Stimulated activated naive CD8-positive, alpha-beta T cell treated with anti-CD3 and anti-CD28 coated beads, Interleukin-15, Interleukin-2, amounts not matched to agents 100 ng/mL and 50 ng/mL, for 24 hours (primary cell): Measurements from ENCODE around the gene TUBGCP6.
A peak's percentile ranks its signal among the peaks of the same experiment; 100 is the strongest.

Source experiments
- H3K27ac Mint-ChIP-seq: one replicate; pipeline ENCODE4 v1.8.0; 2021; ENCODE audit warnings: mild to moderate bottlenecking, mixed read lengths
- H3K27me3 Mint-ChIP-seq: one replicate; pipeline ENCODE4 v1.8.0; 2021; ENCODE audit warnings: mixed read lengths
- H3K36me3 Mint-ChIP-seq: one replicate; pipeline ENCODE4 v1.8.0; 2021; ENCODE audit warnings: low read depth, mixed read lengths
- H3K4me1 Mint-ChIP-seq: one replicate; pipeline ENCODE4 v1.8.0; 2021; ENCODE audit warnings: low read depth, mixed read lengths
- H3K4me3 Mint-ChIP-seq: one replicate; pipeline ENCODE4 v1.8.0; 2021; ENCODE audit warnings: mild to moderate bottlenecking, mixed read lengths
- H3K9me3 Mint-ChIP-seq: one replicate; pipeline ENCODE4 v1.8.0; 2021; ENCODE audit warnings: mixed read lengths

Gene TUBGCP6

GRCh38 chr22:50252082-50253045 is 7.5 kb upstream of the TUBGCP6 start:
- Mint-ChIP-seq H3K36me3 (no peaks in the 10 kb centered on the region), H3K27me3 (no peaks in the 10 kb centered on the region), H3K9me3 (no peaks in the 10 kb centered on the region), H3K27ac (no peak overlapping the region), H3K4me1 (peaks cover 8% of the 10 kb centered on the region), H3K4me3 (peak overlapping the region; percentile 26)

- no peaks in the 10 kb centered on the region for H3K36me3 Mint-ChIP-seq
- peak overlapping the region; percentile 26 for H3K4me3 Mint-ChIP-seq
- no peaks in the 10 kb centered on the region for H3K9me3 Mint-ChIP-seq
- H3K4me1 Mint-ChIP-seq, result peaks cover 8% of the 10 kb centered on the region
- H3K27me3 Mint-ChIP-seq, result no peaks in the 10 kb centered on the region
- no peak overlapping the region for H3K27ac Mint-ChIP-seq
These were observed 6.8 kb upstream of the TUBGCP6 start for GRCh38 chr22:50251477-50252081.

- Mint-ChIP-seq H3K9me3 (no peaks in the 10 kb centered on the region), H3K27me3 (no peaks in the 10 kb centered on the region), H3K27ac (peak within 1 kb of the TSS; percentile 84), H3K4me1 (peaks cover 11% of the 10 kb centered on the region), H3K4me3 (peak within 1 kb of the TSS; percentile 86), H3K36me3 (no peaks in the 10 kb centered on the region)
These were observed 6.0 kb upstream of the TUBGCP6 start, which contains the start of gene HDAC10 for GRCh38 chr22:50250555-50251476. TSS of gene HDAC10 (minus strand) at chr22:50251265. CDS start at chr22:50251032, 233 bp downstream.

- H3K4me1 Mint-ChIP-seq, result peaks cover 11% of the 10 kb centered on the region
- peak overlapping the region; percentile 61 for H3K27ac Mint-ChIP-seq
- H3K4me3 Mint-ChIP-seq, result peak overlapping the region; percentile 86
- no peaks in the 10 kb centered on the region for H3K9me3 Mint-ChIP-seq
- H3K27me3 Mint-ChIP-seq, result no peaks in the 10 kb centered on the region
- H3K36me3 Mint-ChIP-seq, result no peaks in the 10 kb centered on the region
These were observed 5.4 kb upstream of the TUBGCP6 start for GRCh38 chr22:50250249-50250554.

GRCh38 chr22:50249341-50250248 is 4.8 kb upstream of the TUBGCP6 start:
- H3K9me3 Mint-ChIP-seq, result no peaks in the 10 kb centered on the region
- no peaks in the 10 kb centered on the region for H3K27me3 Mint-ChIP-seq
- H3K27ac Mint-ChIP-seq, result peak overlapping the region; percentile 61
- peaks cover 4% of the 10 kb centered on the region for H3K36me3 Mint-ChIP-seq
- peak overlapping the region; percentile 86 for H3K4me3 Mint-ChIP-seq
- H3K4me1 Mint-ChIP-seq, result peaks cover 15% of the 10 kb centered on the region

GRCh38 chr22:50248196-50249081 is 3.6 kb upstream of the TUBGCP6 start:
- no peak overlapping the region for H3K4me3 Mint-ChIP-seq

GRCh38 chr22:50247748-50248147 is 2.9 kb upstream of the TUBGCP6 start:
- Mint-ChIP-seq H3K4me3 (no peak overlapping the region), H3K9me3 (no peaks in the 10 kb centered on the region), H3K27ac (no peak overlapping the region), H3K4me1 (peaks cover 28% of the 10 kb centered on the region), H3K36me3 (peaks cover 4% of the 10 kb centered on the region), H3K27me3 (no peaks in the 10 kb centered on the region)

More at GRCh38 chr22:50248196-50249081, 3.6 kb upstream of the TUBGCP6 start:
- peaks cover 22% of the 10 kb centered on the region for H3K4me1 Mint-ChIP-seq
- no peaks in the 10 kb centered on the region for H3K27me3 Mint-ChIP-seq
- no peaks in the 10 kb centered on the region for H3K9me3 Mint-ChIP-seq
- H3K27ac Mint-ChIP-seq, result no peak overlapping the region
- peaks cover 4% of the 10 kb centered on the region for H3K36me3 Mint-ChIP-seq

GRCh38 chr22:50246242-50247175 is 1.7 kb upstream of the TUBGCP6 start:
- H3K27ac Mint-ChIP-seq, result peak overlapping the region; percentile 40
- H3K4me1 Mint-ChIP-seq, result peaks cover 41% of the 10 kb centered on the region
- no peaks in the 10 kb centered on the region for H3K9me3 Mint-ChIP-seq
- peak overlapping the region; percentile 92 for H3K4me3 Mint-ChIP-seq
- no peaks in the 10 kb centered on the region for H3K27me3 Mint-ChIP-seq
- peaks cover 4% of the 10 kb centered on the region for H3K36me3 Mint-ChIP-seq

- Mint-ChIP-seq H3K27me3 (no peaks in the 10 kb centered on the region), H3K9me3 (no peaks in the 10 kb centered on the region), H3K4me3 (peak overlapping the region; percentile 92), H3K27ac (peak overlapping the region; percentile 97), H3K4me1 (peaks cover 48% of the 10 kb centered on the region), H3K36me3 (peaks cover 8% of the 10 kb centered on the region)
These were observed 620 bp upstream of the TUBGCP6 start for GRCh38 chr22:50245214-50246072.

GRCh38 chr22:50243685-50244419 is 971 bp downstream of the TUBGCP6 start:
- peaks cover 8% of the 10 kb centered on the region for H3K36me3 Mint-ChIP-seq
- peak overlapping the region; percentile 92 for H3K4me3 Mint-ChIP-seq
- peak overlapping the region; percentile 97 for H3K27ac Mint-ChIP-seq
- H3K9me3 Mint-ChIP-seq, result no peaks in the 10 kb centered on the region
- no peaks in the 10 kb centered on the region for H3K27me3 Mint-ChIP-seq
- H3K4me1 Mint-ChIP-seq, result peaks cover 40% of the 10 kb centered on the region

- H3K27me3 Mint-ChIP-seq, result no peaks in the 10 kb centered on the region
- H3K27ac Mint-ChIP-seq, result peak overlapping the region; percentile 43
- no peaks in the 10 kb centered on the region for H3K9me3 Mint-ChIP-seq
- peak overlapping the region; percentile 92 for H3K4me3 Mint-ChIP-seq
- peaks cover 15% of the 10 kb centered on the region for H3K36me3 Mint-ChIP-seq
- H3K4me1 Mint-ChIP-seq, result peaks cover 44% of the 10 kb centered on the region
These were observed 2.3 kb downstream of the TUBGCP6 start for GRCh38 chr22:50242406-50242949.
